ENCODE results near the gene KRT8. TPM values are rescaled to one million over a fixed set of nuclear protein-coding genes. Genes with fewer than 3 reads are reported as not detected.
"Not testable (repeated sequence)": the region's sequence is repeated elsewhere in the genome, so short reads cannot be mapped to it uniquely, and the experiment has no call there.

The KRT8 gene
- total RNA-seq, 1 donor from 2014 or later = 0.51 TPM

GRCh38 chr12:52901715-52902541 lies 2.9 kb downstream of the KRT8 start:
- Mint-ChIP-seq H3K36me3 (ENCODE audit: low read depth) (no peaks in the 10 kb centered on the region), H3K4me1 (peaks cover 3% of the 10 kb centered on the region), H3K27me3 (peaks cover 3% of the 10 kb centered on the region), H3K27ac (no peak overlapping the region), H3K4me3 (no peak overlapping the region), H3K9me3 (no peaks in the 10 kb centered on the region)
- no peak for DNase-seq
- intact Hi-C loops (cut with micrococcal nuclease) = no loop called here

- Mint-ChIP-seq H3K27ac (no peak overlapping the region), H3K9me3 (no peaks in the 10 kb centered on the region), H3K36me3 (ENCODE audit: low read depth) (no peaks in the 10 kb centered on the region), H3K4me1 (peaks cover 3% of the 10 kb centered on the region), H3K27me3 (peaks cover 3% of the 10 kb centered on the region), H3K4me3 (no peak overlapping the region)
- intact Hi-C loops (cut with micrococcal nuclease) = no loop called here
- DNase-seq = no peak
Measured at GRCh38 chr12:52900896-52901714, 3.8 kb downstream of the KRT8 start.

- Mint-ChIP-seq H3K27me3 (peaks cover 3% of the 10 kb centered on the region), H3K36me3 (ENCODE audit: low read depth) (no peaks in the 10 kb centered on the region), H3K27ac (no peak overlapping the region), H3K4me1 (peaks cover 3% of the 10 kb centered on the region), H3K4me3 (no peak overlapping the region), H3K9me3 (no peaks in the 10 kb centered on the region)
- DNase-seq = no peak
- intact Hi-C loops (cut with micrococcal nuclease) = no loop called here
Measured at GRCh38 chr12:52900166-52900895, 4.5 kb downstream of the KRT8 start.

- Mint-ChIP-seq H3K4me1 (peaks cover 3% of the 10 kb centered on the region), H3K9me3 (no peaks in the 10 kb centered on the region), H3K36me3 (ENCODE audit: low read depth) (no peaks in the 10 kb centered on the region), H3K27ac (no peak overlapping the region), H3K4me3 (no peak overlapping the region), H3K27me3 (peaks cover 3% of the 10 kb centered on the region)
- intact Hi-C loops (cut with micrococcal nuclease) = no loop called here
- no peak for DNase-seq
Measured at GRCh38 chr12:52899338-52900035, 5.4 kb downstream of the KRT8 start.

GRCh38 chr12:52896190-52897100 lies 8.4 kb downstream of the KRT8 start:
- DNase-seq = no peak
- Mint-ChIP-seq H3K36me3 (ENCODE audit: low read depth) (no peaks in the 10 kb centered on the region), H3K9me3 (no peaks in the 10 kb centered on the region), H3K27ac (no peak overlapping the region), H3K27me3 (no peaks in the 10 kb centered on the region), H3K4me3 (no peak overlapping the region), H3K4me1 (no peaks in the 10 kb centered on the region)
- intact Hi-C loops (cut with micrococcal nuclease) = no loop called here

GRCh38 chr12:52895726-52896189 lies 9.1 kb downstream of the KRT8 start:
- Mint-ChIP-seq H3K4me3 (no peak overlapping the region), H3K4me1 (no peaks in the 10 kb centered on the region), H3K27ac (no peak overlapping the region), H3K9me3 (no peaks in the 10 kb centered on the region), H3K27me3 (no peaks in the 10 kb centered on the region), H3K36me3 (ENCODE audit: low read depth) (no peaks in the 10 kb centered on the region)
- intact Hi-C loops (cut with micrococcal nuclease) = no loop called here
- DNase-seq = no peak

DNA sequence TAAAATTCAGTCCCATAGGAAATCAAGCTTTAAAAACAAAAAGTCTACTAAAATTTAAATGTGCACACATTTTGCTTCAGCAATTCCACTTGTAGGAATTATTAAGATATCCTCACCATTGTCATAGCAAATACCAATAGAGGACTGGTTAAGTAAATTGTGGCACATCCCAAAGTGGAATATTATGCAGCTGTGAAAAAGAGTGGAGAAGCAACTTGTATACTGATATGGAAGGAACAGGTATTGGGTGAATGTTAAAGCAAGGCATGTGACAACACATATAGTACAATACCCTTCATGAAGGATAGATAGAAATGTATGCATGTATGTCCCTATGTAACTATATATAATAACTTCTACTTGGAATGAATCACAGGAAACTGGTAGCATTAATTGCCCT lies 11.9 kb downstream of the KRT8 start:
- H3K4me3 Mint-ChIP-seq = no peak overlapping the region
- no peaks in the 10 kb centered on the region for H3K4me1 Mint-ChIP-seq
- DNase-seq = no peak
- intact Hi-C loops (cut with micrococcal nuclease) = no loop called here
- peaks cover 2% of the 10 kb centered on the region for H3K27me3 Mint-ChIP-seq
- no peaks in the 10 kb centered on the region for H3K9me3 Mint-ChIP-seq
- no peak overlapping the region for H3K27ac Mint-ChIP-seq
- H3K36me3 Mint-ChIP-seq (ENCODE audit: low read depth) = no peaks in the 10 kb centered on the region

DNA sequence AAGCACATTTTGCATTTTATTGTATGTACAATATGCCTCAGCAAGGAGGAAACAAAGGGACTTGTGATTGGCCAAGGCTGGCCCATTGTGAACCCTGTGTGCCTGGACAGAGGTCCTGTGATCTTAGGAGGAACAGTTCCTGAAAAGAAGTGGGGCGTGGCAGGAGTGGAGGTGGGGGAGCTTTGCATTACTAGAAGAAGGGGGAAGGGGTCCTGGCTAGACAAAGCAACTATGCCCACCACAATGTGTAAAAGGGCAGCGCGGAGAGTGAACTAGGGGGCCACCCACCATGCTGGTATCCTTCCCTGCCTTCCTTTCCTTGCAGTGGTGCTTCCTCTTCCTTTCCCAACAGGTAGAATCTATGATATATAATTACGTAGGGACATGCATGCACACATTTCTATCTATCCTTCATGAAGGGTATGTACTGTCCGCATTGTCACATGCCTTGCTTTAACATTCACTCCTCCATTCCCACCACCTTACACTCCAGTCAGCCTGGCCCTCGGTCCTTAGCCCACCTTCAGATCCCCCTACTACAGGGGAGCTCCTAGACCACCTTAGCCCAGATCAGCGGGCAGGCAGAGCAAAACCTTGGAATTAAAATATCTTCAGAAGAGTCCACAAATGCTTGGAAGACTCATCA lies 12.5 kb downstream of the KRT8 start:
- Mint-ChIP-seq H3K9me3 (no peaks in the 10 kb centered on the region), H3K4me1 (no peaks in the 10 kb centered on the region), H3K27me3 (peaks cover 2% of the 10 kb centered on the region), H3K4me3 (no peak overlapping the region), H3K36me3 (ENCODE audit: low read depth) (no peaks in the 10 kb centered on the region), H3K27ac (no peak overlapping the region)
- no peak for DNase-seq
- intact Hi-C loops (cut with micrococcal nuclease) = no loop called here

DNA sequence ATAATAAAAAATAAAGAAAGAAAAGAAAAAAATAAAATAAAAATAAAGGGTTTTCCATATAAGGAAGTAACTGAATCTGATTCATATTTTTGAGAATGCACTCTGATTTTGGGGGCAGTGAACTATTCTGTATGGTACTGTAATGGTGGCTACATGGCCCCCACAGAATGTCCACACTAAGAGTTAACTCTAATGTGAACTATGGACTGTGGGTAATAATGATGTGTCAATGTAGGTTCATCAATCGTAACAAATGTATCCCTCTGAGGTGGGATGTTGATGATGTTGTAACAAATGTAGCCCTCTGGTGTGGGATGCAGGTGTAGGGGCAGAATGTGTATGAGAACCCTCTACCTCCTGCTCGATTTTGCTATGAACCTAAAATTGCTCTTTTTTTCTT lies 13.8 kb downstream of the KRT8 start:
- no peak overlapping the region for H3K27ac Mint-ChIP-seq
- peaks cover 5% of the 10 kb centered on the region for H3K27me3 Mint-ChIP-seq
- H3K36me3 Mint-ChIP-seq (ENCODE audit: low read depth) = no peaks in the 10 kb centered on the region
- H3K4me3 Mint-ChIP-seq = no peak overlapping the region
- intact Hi-C loops (cut with micrococcal nuclease) = no loop called here
- DNase-seq = no peak
- no peaks in the 10 kb centered on the region for H3K4me1 Mint-ChIP-seq
- H3K9me3 Mint-ChIP-seq = no peaks in the 10 kb centered on the region

DNA sequence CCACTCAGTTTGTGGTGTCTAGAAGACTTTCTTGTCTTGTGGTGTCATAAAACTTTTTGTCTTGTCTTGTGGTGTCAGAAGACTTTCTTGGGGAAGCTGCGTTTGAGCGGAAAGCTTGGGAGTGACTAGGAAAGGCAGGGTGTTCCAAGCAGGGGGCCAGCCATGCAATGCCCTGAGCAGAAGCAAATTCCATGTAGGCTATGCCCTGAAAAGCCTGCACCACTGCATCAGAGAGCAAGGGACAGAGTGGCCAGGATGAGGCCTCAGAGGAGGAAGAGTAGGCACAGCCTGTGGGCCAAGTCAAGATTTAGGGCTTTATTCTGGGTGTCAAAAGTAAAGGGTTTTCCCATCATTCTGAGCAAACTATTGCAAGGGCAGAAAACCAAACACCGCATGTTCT lies 14.5 kb downstream of the KRT8 start:
- H3K27me3 Mint-ChIP-seq = peaks cover 6% of the 10 kb centered on the region
- no peak for DNase-seq
- no peaks in the 10 kb centered on the region for H3K36me3 Mint-ChIP-seq (ENCODE audit: low read depth)
- intact Hi-C loops (cut with micrococcal nuclease) = no loop called here
- no peak overlapping the region for H3K4me3 Mint-ChIP-seq
- H3K27ac Mint-ChIP-seq = no peak overlapping the region
- no peaks in the 10 kb centered on the region for H3K9me3 Mint-ChIP-seq
- no peaks in the 10 kb centered on the region for H3K4me1 Mint-ChIP-seq

GRCh38 chr12:52884526-52885293 lies 20.2 kb downstream of the KRT8 start:
- no peak overlapping the region for H3K27ac Mint-ChIP-seq
- H3K9me3 Mint-ChIP-seq = no peaks in the 10 kb centered on the region
- H3K4me1 Mint-ChIP-seq = peaks cover 6% of the 10 kb centered on the region
- H3K4me3 Mint-ChIP-seq = no peak overlapping the region
- intact Hi-C loops (cut with micrococcal nuclease) = loop anchor here (1.0 kb wide), 1 partner anchor 97 kb away; no protein-coding TSS in a partner anchor
- no peaks in the 10 kb centered on the region for H3K36me3 Mint-ChIP-seq (ENCODE audit: low read depth)
- H3K27me3 Mint-ChIP-seq = peaks cover 14% of the 10 kb centered on the region
- peak; percentile 93 for DNase-seq

GRCh38 chr12:52880499-52880898 lies 24.4 kb downstream of the KRT8 start:
- H3K4me3 Mint-ChIP-seq = peak overlapping the region; percentile 82
- DNase-seq; intact Hi-C loops (cut with micrococcal nuclease); H3K36me3 Mint-ChIP-seq (ENCODE audit: low read depth); H3K27me3 Mint-ChIP-seq; H3K4me1 Mint-ChIP-seq; H3K27ac Mint-ChIP-seq; H3K9me3 Mint-ChIP-seq: not testable (repeated sequence)

All from activated CD4-positive, alpha-beta T cell treated with anti-CD3 and anti-CD28 coated beads, Interleukin-2, amount 10 ng/mL, durations not matched to agents 24 days and 14 days (primary cell).